Activated CD4-positive, alpha-beta T cell treated with anti-CD3 and anti-CD28 coated beads, Interleukin-2, amount 50 U/mL, for 4 hours (primary cell): Measurements from ENCODE around the gene PLPPR3.
"Not testable (repeated sequence)": the region's sequence is repeated elsewhere in the genome, so short reads cannot be mapped to it uniquely, and the experiment has no call there.

Experiments
- DNase-seq, 2 experiments: peaks; one replicate each; pipeline ENCODE4 v3.0.0-alpha.2; 2020

PLPPR3 gene

GRCh38 chr19:821825-822503 lies at the start of gene PLPPR3:
PLPPR3 (minus strand) TSS chr19:821955; CDS start chr19:821559, 396 bp downstream.
- DNase-seq: no peak

- DNase-seq: no peak
Measured at GRCh38 chr19:870963-871401, 49.2 kb upstream of the PLPPR3 start.

- DNase-seq: no peak
Measured at GRCh38 chr19:870314-870713, 48.6 kb upstream of the PLPPR3 start.

GRCh38 chr19:869245-870177 lies 47.8 kb upstream of the PLPPR3 start:
- DNase-seq: no peak

- no peak for DNase-seq
Measured at GRCh38 chr19:868458-869244, 46.9 kb upstream of the PLPPR3 start.

- DNase-seq: no peak
Measured at GRCh38 chr19:867855-868457, 46.2 kb upstream of the PLPPR3 start.

GRCh38 chr19:867301-867793 lies 45.6 kb upstream of the PLPPR3 start:
- no peak for DNase-seq

- no peak for DNase-seq
Measured at GRCh38 chr19:866769-867300, 45.1 kb upstream of the PLPPR3 start.

GRCh38 chr19:863315-863620 lies 41.5 kb upstream of the PLPPR3 start:
- no peak for DNase-seq

GRCh38 chr19:862581-863314 lies 41.0 kb upstream of the PLPPR3 start:
- peak; percentile 73 to 74 for DNase-seq

- peak; percentile 60 to 63 for DNase-seq
Measured at GRCh38 chr19:861756-862580, 40.2 kb upstream of the PLPPR3 start.

- no peak for DNase-seq
Measured at GRCh38 chr19:861141-861755, 39.5 kb upstream of the PLPPR3 start.

GRCh38 chr19:858868-859843 lies 37.4 kb upstream of the PLPPR3 start, which contains the start of gene CFD:
CFD (plus strand) TSS chr19:859664; CDS start chr19:859690, 26 bp downstream.
- DNase-seq: no peak

GRCh38 chr19:858284-858683 lies 36.5 kb upstream of the PLPPR3 start:
- no peak for DNase-seq

GRCh38 chr19:855566-856120 lies 33.9 kb upstream of the PLPPR3 start:
- DNase-seq: no peak

GRCh38 chr19:855142-855541 lies 33.4 kb upstream of the PLPPR3 start:
- no peak for DNase-seq

GRCh38 chr19:854549-854948 lies 32.8 kb upstream of the PLPPR3 start:
- no peak for DNase-seq

- not testable (repeated sequence) for DNase-seq
Measured at GRCh38 chr19:853614-854220, 32.0 kb upstream of the PLPPR3 start.
